ENCODE results near the gene CLDN20. TPM values are rescaled to one million over a fixed set of nuclear protein-coding genes. Genes with fewer than 3 reads are reported as not detected.

CLDN20 gene
- total RNA-seq, 2 experiments from 2014 or later, result not detected

DNA sequence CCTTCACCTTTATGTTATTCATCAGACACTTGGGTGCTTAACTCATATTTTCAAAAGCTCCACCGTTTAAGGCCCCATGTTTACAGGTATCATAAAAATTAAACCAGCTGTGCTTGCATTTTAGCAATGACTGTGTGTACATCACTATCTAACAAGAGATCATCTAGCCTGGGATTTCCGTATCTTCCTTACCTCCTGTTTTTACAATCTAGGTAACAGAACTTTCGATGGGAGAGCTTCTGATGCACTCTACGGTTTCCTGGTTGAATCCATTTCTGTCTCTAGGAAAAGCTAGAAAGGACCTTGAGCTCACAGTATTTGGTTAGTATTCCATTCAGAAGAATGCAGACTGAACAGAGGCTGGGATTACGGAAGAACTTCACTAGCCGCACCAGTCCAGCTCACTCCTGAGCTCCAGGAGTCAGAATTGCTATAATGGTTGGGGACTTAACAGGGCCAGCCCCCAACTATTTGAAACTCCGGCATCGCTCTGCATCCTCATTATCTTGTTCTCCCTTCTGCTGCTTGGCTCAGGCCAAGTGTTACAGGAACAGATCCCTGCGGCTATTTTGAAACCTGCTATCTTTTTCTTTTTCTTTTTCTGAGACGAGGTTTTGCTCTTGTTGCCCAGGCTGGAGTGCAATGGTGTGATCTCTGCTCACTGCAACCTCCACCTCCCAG is 13.0 kb upstream of the CLDN20 start:
- Mint-ChIP-seq H3K27me3 (no peaks in the 10 kb centered on the region), H3K36me3 (ENCODE audit: low read depth) (peaks cover 27% of the 10 kb centered on the region), H3K4me3 (no peak overlapping the region), H3K27ac (no peak overlapping the region), H3K9me3 (no peaks in the 10 kb centered on the region), H3K4me1 (no peaks in the 10 kb centered on the region)
- CTCF ChIA-PET, result interaction anchor here (0.8 to 1.8 kb wide), 3 partner anchors 72 to 322 kb away, joined by 3 to 12 read pairs (median 4); no protein-coding TSS in a partner anchor
- POLR2A ChIA-PET, result no interaction called here
- no peak for DNase-seq

- POLR2A ChIA-PET, result no interaction called here
- peaks cover 38% of the 10 kb centered on the region for H3K36me3 Mint-ChIP-seq (ENCODE audit: low read depth)
Measured at GRCh38 chr6:155252581-155252980, 11.2 kb upstream of the CLDN20 start.

GRCh38 chr6:155253337-155253736 is 10.5 kb upstream of the CLDN20 start:
- peaks cover 41% of the 10 kb centered on the region for H3K36me3 Mint-ChIP-seq (ENCODE audit: low read depth)
- H3K9me3 Mint-ChIP-seq, result no peaks in the 10 kb centered on the region
- H3K27me3 Mint-ChIP-seq, result no peaks in the 10 kb centered on the region
- no peak for DNase-seq
- H3K4me1 Mint-ChIP-seq, result no peaks in the 10 kb centered on the region
- no peak overlapping the region for H3K27ac Mint-ChIP-seq
- H3K4me3 Mint-ChIP-seq, result no peak overlapping the region
- POLR2A ChIA-PET, result no interaction called here
- CTCF ChIA-PET, result no interaction called here

More at GRCh38 chr6:155252581-155252980, 11.2 kb upstream of the CLDN20 start:
- CTCF ChIA-PET, result no interaction called here
- H3K9me3 Mint-ChIP-seq, result no peaks in the 10 kb centered on the region
- no peaks in the 10 kb centered on the region for H3K27me3 Mint-ChIP-seq
- no peak for DNase-seq
- no peak overlapping the region for H3K27ac Mint-ChIP-seq
- H3K4me1 Mint-ChIP-seq, result no peaks in the 10 kb centered on the region
- no peak overlapping the region for H3K4me3 Mint-ChIP-seq

DNA sequence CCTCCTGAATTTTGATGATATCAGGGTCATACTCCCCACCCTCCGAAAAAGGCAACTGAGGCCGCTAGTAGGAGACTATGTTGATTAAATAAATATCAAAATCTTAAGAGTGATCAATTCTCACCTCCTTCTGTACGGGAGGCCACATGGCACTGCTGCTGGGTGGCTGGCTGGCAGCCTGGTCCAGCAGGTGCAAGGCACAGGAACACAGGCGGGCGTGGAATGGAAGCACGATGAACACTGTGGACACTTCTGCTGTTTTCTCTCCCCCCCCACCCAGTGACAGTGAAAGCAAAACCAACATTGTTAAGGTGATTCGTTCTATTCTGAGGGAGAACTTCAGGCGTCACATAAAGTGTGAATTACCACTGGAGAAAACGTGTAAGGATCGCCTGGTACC is 9.7 kb upstream of the CLDN20 start:
- no peak for DNase-seq
- Mint-ChIP-seq H3K4me3 (no peak overlapping the region), H3K27me3 (no peaks in the 10 kb centered on the region), H3K27ac (no peak overlapping the region), H3K4me1 (no peaks in the 10 kb centered on the region), H3K36me3 (ENCODE audit: low read depth) (peaks cover 41% of the 10 kb centered on the region), H3K9me3 (no peaks in the 10 kb centered on the region)
- ChIA-PET POLR2A (no interaction called here), CTCF (no interaction called here)

DNA sequence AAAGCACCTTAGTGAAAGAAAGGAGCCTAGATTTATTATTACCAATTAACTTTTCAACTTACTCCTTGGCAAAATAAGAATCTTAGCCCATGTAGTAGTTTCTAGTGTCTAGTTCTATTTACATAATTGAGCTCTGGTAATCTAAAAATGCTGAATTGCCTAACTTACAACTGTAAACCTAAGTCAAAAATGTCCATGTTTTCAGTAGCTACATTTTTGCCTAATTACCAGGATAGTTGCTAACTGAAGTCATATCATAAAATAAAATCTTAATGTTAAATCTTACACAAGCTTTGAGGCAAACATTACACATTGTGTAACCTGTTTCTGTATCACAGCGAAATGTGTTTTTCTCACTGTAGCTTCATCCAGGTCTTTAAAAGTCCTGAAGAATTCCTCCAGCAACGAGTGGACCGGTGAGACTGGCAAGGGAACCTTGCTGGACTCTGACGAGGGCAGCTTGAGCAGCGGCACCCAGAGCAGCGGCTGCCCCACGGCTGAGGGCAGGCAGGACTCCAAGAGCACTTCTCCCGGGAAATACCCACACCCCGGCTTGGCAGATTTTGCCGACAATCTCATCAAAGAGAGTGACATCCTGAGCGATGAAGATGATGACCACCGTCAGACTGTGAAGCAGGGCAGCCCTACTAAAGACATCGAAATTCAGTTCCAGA is 7.6 kb upstream of the CLDN20 start:
- Mint-ChIP-seq H3K9me3 (no peaks in the 10 kb centered on the region), H3K4me3 (no peak overlapping the region), H3K4me1 (peaks cover 4% of the 10 kb centered on the region), H3K27ac (no peak overlapping the region), H3K27me3 (no peaks in the 10 kb centered on the region), H3K36me3 (ENCODE audit: low read depth) (peaks cover 44% of the 10 kb centered on the region)
- ChIA-PET CTCF (no interaction called here), POLR2A (no interaction called here)
- no peak for DNase-seq

DNA sequence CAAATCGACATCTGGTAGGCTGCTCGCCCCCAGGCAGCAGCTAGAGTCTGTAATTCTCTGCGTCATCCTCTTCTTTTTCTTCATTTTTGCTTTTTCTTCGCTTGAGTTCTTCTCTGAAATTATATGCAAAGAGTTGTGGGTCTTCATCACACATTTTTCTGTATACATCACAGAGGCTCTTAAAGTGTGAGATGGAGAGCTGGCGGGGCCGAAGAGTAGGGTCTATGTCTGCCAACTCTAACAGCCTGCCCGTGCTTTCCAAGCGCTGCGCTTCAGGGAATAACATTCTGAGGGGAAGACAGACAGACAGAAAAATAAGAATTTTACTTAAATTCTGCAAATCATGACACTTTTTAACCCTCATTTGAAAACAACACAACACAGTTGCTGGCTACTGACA is 6.0 kb upstream of the CLDN20 start:
- H3K4me1 Mint-ChIP-seq, result peaks cover 5% of the 10 kb centered on the region
- H3K27ac Mint-ChIP-seq, result no peak overlapping the region
- DNase-seq, result no peak
- ChIA-PET CTCF (interaction anchor here (0.6 to 1.8 kb wide), 2 partner anchors 13 to 326 kb away, joined by 3 to 5 read pairs; no protein-coding TSS in a partner anchor), POLR2A (interaction anchor here (1.7 kb wide), 1 partner anchor 57 kb away, joined by 3 read pairs; no protein-coding TSS in a partner anchor)
- H3K9me3 Mint-ChIP-seq, result no peaks in the 10 kb centered on the region
- H3K36me3 Mint-ChIP-seq (ENCODE audit: low read depth), result peaks cover 51% of the 10 kb centered on the region
- H3K27me3 Mint-ChIP-seq, result no peaks in the 10 kb centered on the region
- no peak overlapping the region for H3K4me3 Mint-ChIP-seq

DNA sequence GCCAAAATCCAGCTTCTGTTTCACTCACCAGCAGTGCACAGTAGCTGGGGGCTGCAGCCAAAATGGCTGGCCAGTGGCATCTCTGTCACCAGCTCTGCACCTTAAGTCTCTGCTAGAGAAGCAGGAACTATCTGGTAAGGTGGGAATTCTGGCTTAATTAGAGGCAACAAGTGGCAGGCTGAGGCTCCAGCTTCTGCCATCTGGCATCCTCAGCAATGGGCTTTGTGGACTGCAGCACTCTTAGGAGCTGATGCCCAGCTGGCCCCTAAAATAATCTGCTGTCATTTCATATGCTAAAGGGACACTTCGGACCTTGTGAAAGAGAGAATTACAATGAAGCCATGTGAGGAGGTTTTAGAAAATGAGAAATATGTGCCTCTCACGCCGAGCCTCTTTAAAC is 4.6 kb upstream of the CLDN20 start:
- H3K4me3 Mint-ChIP-seq, result no peak overlapping the region
- CTCF ChIA-PET, result interaction anchor here (1.8 kb wide), 1 partner anchor 11 kb away, joined by 5 read pairs; no protein-coding TSS in a partner anchor
- H3K27ac Mint-ChIP-seq, result no peak overlapping the region
- POLR2A ChIA-PET, result interaction anchor here (1.7 kb wide), 1 partner anchor 56 kb away, joined by 3 read pairs; no protein-coding TSS in a partner anchor
- no peak for DNase-seq
- H3K36me3 Mint-ChIP-seq (ENCODE audit: low read depth), result peaks cover 46% of the 10 kb centered on the region
- H3K9me3 Mint-ChIP-seq, result no peaks in the 10 kb centered on the region
- H3K4me1 Mint-ChIP-seq, result peaks cover 5% of the 10 kb centered on the region
- no peaks in the 10 kb centered on the region for H3K27me3 Mint-ChIP-seq

- Mint-ChIP-seq H3K36me3 (ENCODE audit: low read depth) (peaks cover 45% of the 10 kb centered on the region), H3K27me3 (no peaks in the 10 kb centered on the region), H3K27ac (no peak overlapping the region), H3K4me1 (peaks cover 5% of the 10 kb centered on the region), H3K4me3 (no peak overlapping the region), H3K9me3 (no peaks in the 10 kb centered on the region)
- no peak for DNase-seq
- ChIA-PET CTCF (no interaction called here), POLR2A (no interaction called here)
Measured at GRCh38 chr6:155259897-155260296, 3.9 kb upstream of the CLDN20 start.

- ChIA-PET POLR2A (no interaction called here), CTCF (interaction anchor here (0.9 to 1.0 kb wide), 2 partner anchors 81 to 83 kb away, joined by 3 to 4 read pairs; no protein-coding TSS in a partner anchor)
- Mint-ChIP-seq H3K4me1 (peaks cover 5% of the 10 kb centered on the region), H3K4me3 (no peak overlapping the region), H3K27me3 (no peaks in the 10 kb centered on the region), H3K36me3 (ENCODE audit: low read depth) (peaks cover 40% of the 10 kb centered on the region), H3K9me3 (no peaks in the 10 kb centered on the region), H3K27ac (no peak overlapping the region)
- no peak for DNase-seq
Measured at GRCh38 chr6:155260686-155261085, 3.1 kb upstream of the CLDN20 start.

DNA sequence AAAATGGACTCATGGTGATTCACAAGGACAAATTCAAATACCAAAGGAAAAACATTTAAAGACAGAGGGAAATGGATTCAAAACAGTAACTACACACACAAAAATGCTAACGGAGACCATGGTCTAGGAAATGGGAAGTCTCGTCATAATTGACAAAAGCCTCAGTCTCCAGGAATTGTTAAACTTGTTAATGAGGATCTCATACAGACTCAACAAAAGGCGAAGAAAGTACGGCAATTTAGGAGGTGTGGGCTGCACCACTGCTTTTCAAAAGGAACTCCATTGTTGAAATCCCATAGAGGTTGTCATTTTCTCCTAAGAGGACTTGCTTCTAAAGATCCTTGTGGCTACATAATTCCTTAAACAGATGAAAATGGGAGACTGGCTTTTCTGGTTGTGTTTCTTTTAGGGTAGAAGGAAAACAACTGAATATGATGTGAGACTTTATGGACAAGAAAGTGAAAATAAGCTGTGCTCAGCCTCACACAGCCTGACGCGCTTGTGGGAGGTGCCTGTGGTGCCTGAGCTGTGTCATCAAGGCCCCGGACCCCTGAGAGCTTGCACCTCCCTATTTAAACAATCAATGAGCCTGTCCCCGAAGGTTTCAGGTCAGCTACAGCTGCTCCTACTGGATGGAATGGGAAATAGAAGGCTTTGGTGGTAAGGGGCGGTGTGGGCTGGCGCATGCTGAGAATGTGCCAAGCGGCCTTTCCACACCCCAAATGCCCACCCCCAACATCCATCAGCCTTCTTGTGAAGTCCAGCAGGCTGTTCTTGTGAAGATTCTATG is 2.5 kb upstream of the CLDN20 start:
- H3K9me3 Mint-ChIP-seq, result no peaks in the 10 kb centered on the region
- no peak for DNase-seq
- H3K36me3 Mint-ChIP-seq (ENCODE audit: low read depth), result peaks cover 38% of the 10 kb centered on the region
- H3K4me1 Mint-ChIP-seq, result peaks cover 5% of the 10 kb centered on the region
- no peak overlapping the region for H3K27ac Mint-ChIP-seq
- H3K4me3 Mint-ChIP-seq, result no peak overlapping the region
- POLR2A ChIA-PET, result no interaction called here
- H3K27me3 Mint-ChIP-seq, result no peaks in the 10 kb centered on the region
- CTCF ChIA-PET, result interaction anchor here (0.9 to 1.0 kb wide), 2 partner anchors 82 to 84 kb away, joined by 3 to 4 read pairs; no protein-coding TSS in a partner anchor

- peaks cover 30% of the 10 kb centered on the region for H3K36me3 Mint-ChIP-seq (ENCODE audit: low read depth)
- DNase-seq, result no peak
- H3K27ac Mint-ChIP-seq, result no peak overlapping the region
- ChIA-PET CTCF (interaction anchor here (1.0 kb wide), 1 partner anchor 84 kb away, joined by 3 read pairs; no protein-coding TSS in a partner anchor), POLR2A (no interaction called here)
- no peaks in the 10 kb centered on the region for H3K9me3 Mint-ChIP-seq
- no peaks in the 10 kb centered on the region for H3K27me3 Mint-ChIP-seq
- H3K4me1 Mint-ChIP-seq, result peaks cover 5% of the 10 kb centered on the region
- no peak overlapping the region for H3K4me3 Mint-ChIP-seq
Measured at GRCh38 chr6:155262655-155263054, 1.2 kb upstream of the CLDN20 start.

DNA sequence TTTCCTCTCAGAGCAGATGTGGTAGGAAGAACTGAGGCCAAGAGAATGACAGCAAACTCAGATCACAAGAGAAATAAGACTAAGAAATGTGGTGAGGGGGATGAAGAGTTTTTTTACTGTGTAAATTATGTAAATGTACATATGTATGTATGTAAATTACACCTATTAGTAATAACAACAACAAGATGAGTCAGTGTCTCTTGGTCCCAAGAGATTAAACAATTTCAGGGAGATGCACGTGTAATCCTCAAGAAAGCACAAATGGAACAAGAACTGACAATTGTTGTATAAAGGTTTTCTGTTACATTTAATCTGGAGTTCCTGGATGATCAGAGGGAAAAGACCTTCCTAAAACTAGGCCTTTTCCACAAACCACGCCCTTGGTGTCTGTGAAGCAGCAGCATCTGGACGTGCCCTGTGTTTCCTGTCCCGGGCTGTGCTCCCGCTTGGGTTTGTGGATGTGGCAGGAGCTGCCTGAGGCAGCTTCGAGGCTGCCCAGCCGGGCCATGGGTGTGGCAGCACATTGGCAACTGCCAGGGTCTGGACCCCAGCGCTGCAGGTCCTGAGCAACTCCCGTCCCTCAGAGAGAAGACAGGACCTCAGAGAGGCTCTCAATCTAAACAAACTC is 994 bp downstream of the CLDN20 start:
- POLR2A ChIA-PET, result no interaction called here
- H3K36me3 Mint-ChIP-seq (ENCODE audit: low read depth), result peaks cover 26% of the 10 kb centered on the region
- peaks cover 10% of the 10 kb centered on the region for H3K4me1 Mint-ChIP-seq
- DNase-seq, result no peak
- no peak overlapping the region for H3K27ac Mint-ChIP-seq
- no peaks in the 10 kb centered on the region for H3K9me3 Mint-ChIP-seq
- H3K4me3 Mint-ChIP-seq, result no peak overlapping the region
- CTCF ChIA-PET, result no interaction called here
- H3K27me3 Mint-ChIP-seq, result no peaks in the 10 kb centered on the region

All from activated CD4-positive, alpha-beta memory T cell treated with anti-CD3 and anti-CD28 coated beads, Interleukin-2, amount 10 ng/mL, durations not matched to agents 7 days and 5 days (primary cell).